Gastroesophageal sphincter (tissue), 3 donors: ENCODE results near the gene SWSAP1.

Source experiments
- CTCF ChIP-seq, 4 experiments: fragments of 200-600 bp in 2 of 4; fragments of 450-650 bp in 2 of 4; sonication (generic) in 1 of 4; IDR thresholded peaks; one replicate each; pipeline ENCODE4 v1.5.1; 2017 to 2019; ENCODE audit warnings: antibody characterized with exemption in 4 of 4, mild to moderate bottlenecking in 2 of 4, moderate library complexity in 2 of 4
- EP300 ChIP-seq: sonication (generic); formaldehyde crosslinking; IDR thresholded peaks from one replicate; pipeline ENCODE4 v1.6.1; 2017; ENCODE audit warnings: antibody characterized with exemption, mild to moderate bottlenecking

GRCh38 chr19:11325544-11325943 is 48.9 kb upstream of the SWSAP1 start:
- TF ChIP-seq CTCF (IDR thresholded peaks at IDR 0.05): no peak
- TF ChIP-seq EP300: no peak
